Muscle of leg (tissue), 11 donors: Measurements from ENCODE around the gene EPAS1. TPM values are rescaled to one million over a fixed set of nuclear protein-coding genes. Genes with fewer than 3 reads are reported as not detected.
A peak's percentile ranks its signal among the peaks of the same experiment; 100 is the strongest.

Experiments used
- DNase-seq: peaks from one replicate; pipeline ENCODE4 v3.0.0; 2013
- H3K27ac ChIP-seq: one replicate; pipeline ENCODE4 v1.5.1; 2013; ENCODE audit warnings: mild to moderate bottlenecking, low read length, control low read depth
- H3K27me3 ChIP-seq: one replicate; pipeline ENCODE4 v1.6.1; 2013; ENCODE audit warnings: low read length; ENCODE audit not compliant: control insufficient read depth, insufficient read depth
- H3K36me3 ChIP-seq: one replicate; pipeline ENCODE4 v1.6.1; 2013; ENCODE audit warnings: low read length; ENCODE audit not compliant: control insufficient read depth, insufficient read depth
- H3K4me1 ChIP-seq: one replicate; pipeline ENCODE4 v1.6.1; 2013; ENCODE audit warnings: low read length; ENCODE audit not compliant: control insufficient read depth, insufficient read depth
- H3K4me3 ChIP-seq: one replicate; pipeline ENCODE4 v1.5.1; 2013; ENCODE audit warnings: low read length, control low read depth
- H3K9me3 ChIP-seq: replicated peaks from 2 replicates; pipeline ENCODE4 v1.6.1; 2013; ENCODE audit warnings: low read depth, low read length; ENCODE audit not compliant: control insufficient read depth
- WGBS: methylation state at CpG from one replicate; pipeline ENCODE4 v1.1.5; 2013; ENCODE audit warnings: missing lambda C conversion rate; ENCODE audit not compliant: insufficient coverage; 5-methylcytosine and 5-hydroxymethylcytosine counted together
- polyA plus RNA-seq, 8 donors: library from polyadenylated mRNA; unstranded; fragments of 120-200 nt; gene quantifications; one replicate each; pipeline versions ENCODE4 v1.2.1 to v1.2.3, GENCODE V29; 2013; ENCODE audit warnings: inconsistent platforms in 1 of 8, low replicate concordance in 1 of 8; ENCODE audit not compliant: insufficient read length in 8 of 8, insufficient read depth in 1 of 8
- total RNA-seq: library from RNA; stranded (reverse); fragments of 120-200 nt; gene quantifications from one replicate; pipeline ENCODE4 v1.2.4, GENCODE V29; 2013

The EPAS1 gene
- total and polyA plus RNA-seq, 9 donors = 13.3 to 43.1 (median 34.7) TPM

DNA sequence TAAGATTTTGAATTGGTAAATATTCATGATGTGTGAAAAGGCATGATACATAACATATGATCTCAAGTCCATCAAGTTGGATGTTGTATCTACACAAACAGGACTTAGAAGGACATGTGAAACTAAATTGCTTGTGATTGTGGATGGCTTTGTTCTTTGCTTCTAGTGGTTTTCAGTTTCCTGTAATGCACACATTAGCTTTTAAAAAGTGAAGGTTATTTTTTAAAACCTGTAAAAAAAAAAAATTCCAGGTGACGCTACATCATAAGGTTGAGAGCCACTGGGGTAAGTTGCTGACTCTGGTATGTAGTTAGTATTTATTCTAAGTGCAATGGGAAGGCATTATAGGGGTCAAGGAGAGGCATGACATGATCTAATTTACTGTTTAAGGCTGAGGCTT lies 133.8 kb downstream of the EPAS1 start:
- no peak for DNase-seq
- Histone ChIP-seq H3K4me3 (no peak overlapping the region), H3K9me3 (peaks cover 2% of the 10 kb centered on the region), H3K4me1 (no peaks in the 10 kb centered on the region), H3K36me3 (no peaks in the 10 kb centered on the region), H3K27me3 (peaks cover 3% of the 10 kb centered on the region), H3K27ac (no peak overlapping the region)
- 75% methylated on average over 1 of the region's 1 CpG for WGBS

DNA sequence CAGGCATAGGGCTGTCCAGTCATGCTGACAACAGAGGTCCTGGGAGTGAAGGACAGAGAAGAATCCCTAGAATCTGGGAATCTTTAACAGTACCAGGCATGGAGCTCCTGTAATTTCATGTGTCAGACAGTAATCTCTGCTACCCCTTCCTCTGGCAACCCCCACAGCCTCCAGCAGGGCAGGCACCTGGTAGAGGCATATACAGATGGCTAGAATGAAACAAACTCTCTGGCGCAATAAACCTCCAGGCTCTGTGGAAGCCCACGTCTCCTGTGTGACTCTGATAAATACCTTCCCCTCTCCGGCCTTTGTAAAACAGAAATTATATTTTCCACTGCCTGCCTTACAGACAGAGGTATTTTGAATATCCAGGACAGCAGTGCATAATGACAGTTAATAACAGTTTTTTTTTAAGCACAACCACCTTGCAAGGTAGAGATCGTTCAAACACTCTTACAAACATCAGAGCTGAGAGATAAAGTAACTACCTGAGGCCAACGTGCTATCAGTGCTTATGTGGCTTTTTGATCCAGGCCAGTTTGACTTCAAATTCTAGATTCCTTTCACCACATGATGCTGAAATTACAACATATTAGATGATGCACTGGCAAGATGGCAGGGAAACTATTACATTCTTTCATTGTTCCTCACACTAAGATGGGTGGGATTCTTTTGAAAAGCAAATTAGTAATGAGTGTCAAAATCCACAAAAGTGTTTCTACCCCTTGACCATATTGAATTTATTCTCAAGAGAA lies 134.5 kb downstream of the EPAS1 start:
- Histone ChIP-seq H3K4me3 (no peak overlapping the region), H3K9me3 (peaks cover 2% of the 10 kb centered on the region), H3K27me3 (peaks cover 3% of the 10 kb centered on the region), H3K27ac (no peak overlapping the region), H3K4me1 (no peaks in the 10 kb centered on the region), H3K36me3 (no peaks in the 10 kb centered on the region)
- no peak for DNase-seq
- no CpG with 5 or more reads among the region's 5 CpGs for WGBS

DNA sequence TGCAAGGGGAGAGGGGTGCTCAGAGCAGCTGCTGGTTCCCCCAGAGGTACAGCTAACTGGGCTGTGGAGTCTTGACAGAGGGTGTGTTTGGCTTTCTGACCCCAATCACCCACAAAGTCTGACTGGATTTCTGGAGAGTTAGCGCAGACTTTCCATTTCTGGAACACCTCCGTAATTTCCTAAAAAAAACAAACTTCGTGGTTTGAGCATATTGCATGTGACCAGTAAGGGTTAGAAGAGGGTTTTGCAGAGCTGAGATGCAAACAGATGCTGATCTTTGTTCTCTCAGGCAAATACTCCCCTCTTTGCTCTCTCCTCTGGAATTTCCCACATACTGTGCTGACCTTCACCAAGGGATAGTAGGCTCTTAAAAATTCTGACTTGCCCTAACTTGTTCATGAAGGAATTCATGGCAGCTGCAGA lies 137.7 kb downstream of the EPAS1 start:
- Histone ChIP-seq H3K36me3 (no peaks in the 10 kb centered on the region), H3K27ac (no peak overlapping the region), H3K27me3 (peaks cover 3% of the 10 kb centered on the region), H3K9me3 (no peaks in the 10 kb centered on the region), H3K4me1 (no peaks in the 10 kb centered on the region), H3K4me3 (no peak overlapping the region)
- no CpG with 5 or more reads among the region's 3 CpGs for WGBS
- no peak for DNase-seq

DNA sequence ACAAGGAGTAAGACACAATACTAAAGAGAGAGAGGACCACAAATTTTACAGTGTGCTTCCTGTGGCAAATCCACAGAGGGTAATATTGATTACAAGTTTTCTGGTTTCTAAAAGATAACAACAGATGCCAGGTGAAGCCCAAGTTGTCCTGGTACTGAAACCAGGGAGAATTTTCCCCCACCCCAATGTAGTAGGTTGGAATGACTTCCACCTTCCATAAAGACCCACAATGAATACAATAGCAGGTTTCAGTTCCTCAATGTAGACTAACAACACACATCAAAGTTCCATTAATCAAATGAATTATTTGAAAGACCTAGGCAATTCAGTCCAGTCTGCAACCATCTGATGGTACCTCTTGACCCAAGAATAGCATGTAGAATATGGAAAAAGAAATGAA lies 138.1 kb downstream of the EPAS1 start:
- no peak for DNase-seq
- peaks cover 3% of the 10 kb centered on the region for H3K27me3 ChIP-seq
- no peak overlapping the region for H3K27ac ChIP-seq
- no peaks in the 10 kb centered on the region for H3K36me3 ChIP-seq
- no peaks in the 10 kb centered on the region for H3K9me3 ChIP-seq
- H3K4me3 ChIP-seq = no peak overlapping the region
- no peaks in the 10 kb centered on the region for H3K4me1 ChIP-seq

DNA sequence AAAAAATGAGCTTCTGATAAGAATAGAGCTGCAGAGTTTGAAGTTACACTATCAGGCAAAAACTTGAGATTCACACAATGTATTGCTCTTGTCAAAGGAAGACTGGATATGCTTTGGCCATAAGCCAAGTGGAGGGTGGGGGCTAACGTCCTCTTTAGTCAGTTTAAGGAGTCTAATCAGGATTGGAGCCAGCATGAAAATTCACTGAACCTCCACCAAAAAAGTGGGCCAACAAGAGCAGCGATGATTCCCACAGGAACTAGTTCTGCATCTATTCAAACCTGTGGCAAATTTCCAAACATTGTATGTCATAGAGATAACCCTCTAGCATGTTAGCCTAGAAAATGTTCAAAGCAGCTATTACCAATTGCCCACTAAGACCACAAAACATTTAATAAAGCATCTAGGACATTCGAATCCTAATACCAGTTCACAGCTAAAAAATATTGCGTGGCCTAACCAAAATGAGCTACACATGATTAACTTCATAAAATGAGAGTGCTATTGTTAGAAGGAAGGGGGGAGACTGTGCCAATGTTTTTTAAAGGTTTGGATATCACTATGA lies 138.7 kb downstream of the EPAS1 start:
- no peak overlapping the region for H3K27ac ChIP-seq
- DNase-seq = peak; percentile 59
- no peaks in the 10 kb centered on the region for H3K4me1 ChIP-seq
- peaks cover 3% of the 10 kb centered on the region for H3K27me3 ChIP-seq
- H3K4me3 ChIP-seq = no peak overlapping the region
- WGBS = 43% methylated on average over 2 of the region's 4 CpGs
- no peaks in the 10 kb centered on the region for H3K36me3 ChIP-seq
- no peaks in the 10 kb centered on the region for H3K9me3 ChIP-seq

Other genes starting within 250 kb of the EPAS1 start
- not detected for gene TMEM247, start 182.2 kb downstream of the EPAS1 start, total RNA-seq
- gene TMEM247, start 182.2 kb downstream of the EPAS1 start, polyA plus RNA-seq = not detected
- 57.9 TPM for gene RHOQ, start 245.1 kb downstream of the EPAS1 start, total RNA-seq
- gene RHOQ, start 245.1 kb downstream of the EPAS1 start, polyA plus RNA-seq = 10 to 100 TPM; 57.7 to 86.6 (median 79.0) TPM
- gene ATP6V1E2, start 245.2 kb downstream of the EPAS1 start, total RNA-seq = 5.7 TPM
- 1 to 10 TPM; 3.5 to 9.6 (median 6.6) TPM for gene ATP6V1E2, start 245.2 kb downstream of the EPAS1 start, polyA plus RNA-seq